PFSK-1 (cell line): Measurements from ENCODE around the gene TAF8.

Experiments used
- FOXP2 ChIP-seq: optimal IDR thresholded peaks from 2 replicates; pipeline ENCODE3; 2011; ENCODE audit warnings: borderline replicate concordance, control low read depth, inconsistent platforms; ENCODE audit not compliant: insufficient read depth; ENCODE audit errors: extremely low read length, extremely low read depth
- POLR2AphosphoS5 ChIP-seq: IDR thresholded peaks from 2 replicates; pipeline ENCODE4 v1.6.1; 2012; ENCODE audit warnings: low read depth, mild to moderate bottlenecking, control low read depth, low read length, moderate library complexity
- SIN3A ChIP-seq: IDR thresholded peaks from 2 replicates; pipeline ENCODE4 v1.6.1; 2012; ENCODE audit warnings: mild to moderate bottlenecking, low read length, moderate library complexity, borderline replicate concordance; ENCODE audit not compliant: insufficient read depth
- TAF1 ChIP-seq: IDR thresholded peaks from 2 replicates; pipeline ENCODE4 v1.6.1; 2012; ENCODE audit warnings: low read length, control low read depth, borderline replicate concordance; ENCODE audit not compliant: insufficient read depth
- TF ChIP-seq, protein P1 (sequence below), 2 experiments: IDR thresholded peaks; 2 replicates each; pipeline versions ENCODE4 v1.6.1 to v1.8.0; 2011 to 2012; ENCODE audit warnings: low read depth in 2 of 2, low read length in 2 of 2, control low read depth in 1 of 2, inconsistent platforms in 1 of 2, mild to moderate bottlenecking in 1 of 2, moderate library complexity in 1 of 2; ENCODE audit not compliant: insufficient read depth in 1 of 2

The TAF8 gene

DNA sequence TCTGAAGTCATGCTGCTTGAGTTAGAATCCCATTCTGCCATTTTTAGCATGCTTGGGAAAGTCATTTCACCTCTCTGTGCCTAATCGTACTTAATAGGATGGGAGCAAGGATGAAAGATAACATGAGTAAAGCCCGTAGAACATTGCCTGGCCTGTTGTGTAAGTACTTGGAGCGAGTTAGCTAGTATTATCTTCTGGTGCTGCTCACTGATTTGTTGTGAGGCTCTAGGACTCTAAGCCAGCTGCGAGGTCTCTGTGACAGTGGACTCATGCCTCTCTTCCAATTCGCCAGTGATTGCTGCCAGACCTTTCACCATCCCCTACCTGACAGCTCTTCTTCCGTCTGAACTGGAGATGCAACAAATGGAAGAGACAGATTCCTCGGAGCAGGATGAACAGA is 17.8 kb downstream of the TAF8 start:
- TF ChIP-seq TAF1: no peak
- no peak for TF ChIP-seq SIN3A
- TF ChIP-seq, protein P1, sequence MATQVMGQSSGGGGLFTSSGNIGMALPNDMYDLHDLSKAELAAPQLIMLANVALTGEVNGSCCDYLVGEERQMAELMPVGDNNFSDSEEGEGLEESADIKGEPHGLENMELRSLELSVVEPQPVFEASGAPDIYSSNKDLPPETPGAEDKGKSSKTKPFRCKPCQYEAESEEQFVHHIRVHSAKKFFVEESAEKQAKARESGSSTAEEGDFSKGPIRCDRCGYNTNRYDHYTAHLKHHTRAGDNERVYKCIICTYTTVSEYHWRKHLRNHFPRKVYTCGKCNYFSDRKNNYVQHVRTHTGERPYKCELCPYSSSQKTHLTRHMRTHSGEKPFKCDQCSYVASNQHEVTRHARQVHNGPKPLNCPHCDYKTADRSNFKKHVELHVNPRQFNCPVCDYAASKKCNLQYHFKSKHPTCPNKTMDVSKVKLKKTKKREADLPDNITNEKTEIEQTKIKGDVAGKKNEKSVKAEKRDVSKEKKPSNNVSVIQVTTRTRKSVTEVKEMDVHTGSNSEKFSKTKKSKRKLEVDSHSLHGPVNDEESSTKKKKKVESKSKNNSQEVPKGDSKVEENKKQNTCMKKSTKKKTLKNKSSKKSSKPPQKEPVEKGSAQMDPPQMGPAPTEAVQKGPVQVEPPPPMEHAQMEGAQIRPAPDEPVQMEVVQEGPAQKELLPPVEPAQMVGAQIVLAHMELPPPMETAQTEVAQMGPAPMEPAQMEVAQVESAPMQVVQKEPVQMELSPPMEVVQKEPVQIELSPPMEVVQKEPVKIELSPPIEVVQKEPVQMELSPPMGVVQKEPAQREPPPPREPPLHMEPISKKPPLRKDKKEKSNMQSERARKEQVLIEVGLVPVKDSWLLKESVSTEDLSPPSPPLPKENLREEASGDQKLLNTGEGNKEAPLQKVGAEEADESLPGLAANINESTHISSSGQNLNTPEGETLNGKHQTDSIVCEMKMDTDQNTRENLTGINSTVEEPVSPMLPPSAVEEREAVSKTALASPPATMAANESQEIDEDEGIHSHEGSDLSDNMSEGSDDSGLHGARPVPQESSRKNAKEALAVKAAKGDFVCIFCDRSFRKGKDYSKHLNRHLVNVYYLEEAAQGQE (IDR thresholded peaks at IDR 0.05; ENCODE audit: insufficient read depth in 1 of 2, low read depth in 2 of 2, low read length in 2 of 2): no peak
- no peak for TF ChIP-seq FOXP2
- TF ChIP-seq POLR2AphosphoS5: no peak

DNA sequence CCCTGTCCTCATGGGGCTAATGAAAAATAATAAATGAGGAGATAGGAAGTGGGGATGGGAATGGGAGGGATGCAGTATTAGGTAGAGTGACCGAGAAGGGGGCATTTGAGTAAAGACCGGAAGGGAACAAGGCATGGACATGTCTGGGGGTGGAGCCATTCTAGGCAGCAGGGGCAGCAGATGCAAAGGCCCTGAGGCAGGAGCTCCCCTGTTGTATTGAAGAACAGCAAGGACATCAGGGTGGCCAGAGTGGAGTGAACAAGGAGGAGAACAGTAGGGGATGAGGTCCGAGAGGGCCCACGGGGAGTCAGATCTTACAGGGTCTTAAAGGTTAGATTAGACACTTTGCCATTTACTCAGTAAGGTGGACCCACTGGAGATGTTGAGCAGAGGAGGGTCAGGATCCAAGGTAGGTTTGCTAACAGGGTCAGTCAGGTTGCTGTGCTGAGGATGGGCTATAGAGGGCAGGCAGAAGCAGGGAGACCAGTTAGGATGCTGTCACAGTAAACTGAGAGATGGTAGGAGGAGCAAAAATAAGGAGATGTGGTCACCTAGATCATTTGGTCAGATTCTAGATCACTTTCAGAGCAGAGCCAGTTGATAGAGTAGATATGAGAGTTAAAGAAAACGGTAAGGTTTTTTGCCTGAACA is 18.7 kb downstream of the TAF8 start:
- no peak for TF ChIP-seq POLR2AphosphoS5
- no peak for TF ChIP-seq FOXP2
- no peak for TF ChIP-seq SIN3A
- TF ChIP-seq, protein P1 (IDR thresholded peaks at IDR 0.05; ENCODE audit: insufficient read depth in 1 of 2, low read depth in 2 of 2, low read length in 2 of 2): no peak
- no peak for TF ChIP-seq TAF1

DNA sequence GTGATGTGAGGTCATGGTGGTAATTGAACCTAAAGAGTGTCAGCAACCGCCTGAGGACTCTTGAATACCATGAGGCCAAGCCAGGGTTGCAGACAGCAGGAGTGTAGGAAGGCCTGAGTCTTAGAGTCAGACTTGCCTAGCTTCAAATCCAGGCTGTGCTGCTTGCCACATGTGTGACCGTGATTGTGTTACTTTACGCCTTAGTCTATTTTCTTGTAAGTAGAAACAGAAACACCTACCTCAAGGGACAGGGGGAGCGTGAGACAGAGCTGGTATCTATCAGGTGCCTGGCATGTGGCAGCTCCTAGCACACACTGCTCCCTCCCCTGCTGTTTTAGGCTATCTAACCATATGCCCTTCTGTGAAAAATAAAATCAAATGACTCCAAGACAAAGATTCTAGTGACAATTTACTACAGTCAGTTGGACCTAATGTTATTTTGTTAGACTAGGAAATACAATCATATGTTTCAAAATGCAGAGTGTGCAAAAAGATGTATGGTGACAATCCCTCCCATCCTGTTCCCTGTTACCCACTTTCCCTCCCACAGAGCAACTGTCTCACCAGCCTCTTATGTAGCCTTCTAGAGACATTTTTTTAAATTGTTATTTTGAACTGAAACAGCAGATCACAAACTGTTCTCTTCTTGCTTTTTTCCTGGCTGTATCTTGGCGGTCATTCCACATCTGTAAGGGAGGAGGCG is 21.7 kb downstream of the TAF8 start:
- TF ChIP-seq SIN3A (no peak), FOXP2 (no peak), TAF1 (no peak), POLR2AphosphoS5 (no peak)
- TF ChIP-seq, protein P1 (IDR thresholded peaks at IDR 0.05; ENCODE audit: insufficient read depth in 1 of 2, low read depth in 2 of 2, low read length in 2 of 2): no peak

DNA sequence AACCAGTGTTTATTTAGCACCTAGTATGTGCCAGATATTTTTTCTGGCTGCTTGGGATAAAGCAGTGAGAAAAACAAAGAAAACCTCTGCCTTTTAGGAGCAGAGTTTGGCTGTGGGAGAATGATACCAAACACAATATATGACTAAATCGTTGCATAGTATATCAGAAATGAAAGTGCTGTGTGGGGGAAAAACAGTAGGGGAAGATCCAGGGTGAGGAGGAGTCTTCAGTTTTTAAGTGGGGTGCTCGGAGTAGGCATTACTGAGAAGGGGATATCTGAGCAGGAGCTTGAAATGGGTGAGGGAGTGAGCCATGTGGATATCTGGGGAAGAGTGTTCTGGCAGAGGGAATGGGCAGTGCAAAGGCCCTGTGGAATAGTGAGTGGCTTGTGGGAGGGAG is 23.0 kb downstream of the TAF8 start:
- TF ChIP-seq POLR2AphosphoS5 (no peak), SIN3A (no peak), FOXP2 (no peak), TAF1 (no peak)
- TF ChIP-seq, protein P1 (IDR thresholded peaks at IDR 0.05; ENCODE audit: insufficient read depth in 1 of 2, low read depth in 2 of 2, low read length in 2 of 2): no peak
